DND-41 (cell line): Measurements from ENCODE around the gene PLEKHS1.

ENCODE experiments used
- CTCF ChIP-seq: IDR thresholded peaks from 2 replicates; pipeline ENCODE4 v1.5.1; 2012; ENCODE audit warnings: borderline replicate concordance, low read length, moderate library complexity, mild to moderate bottlenecking; ENCODE audit not compliant: poor library complexity, severe bottlenecking; ENCODE audit errors: extremely low read depth
- EZH2 ChIP-seq: IDR thresholded peaks from 3 replicates; pipeline ENCODE4 v1.6.1; 2012; ENCODE audit warnings: borderline replicate concordance, low read depth, mild to moderate bottlenecking, moderate library complexity, low read length, inconsistent platforms; ENCODE audit not compliant: severe bottlenecking

GRCh38 chr10:113752553-113752952 is 1.1 kb downstream of the PLEKHS1 start:
- TF ChIP-seq CTCF (no peak), EZH2 (no peak)
